DOHH2 (cell line): ENCODE results near the gene PIP5K1A.

Experiments used
- EZH2phosphoT487 ChIP-seq: fragments of 200-600 bp; sonication (generic); IDR thresholded peaks from 2 replicates; pipeline ENCODE4 v1.6.1; 2017; ENCODE audit warnings: borderline replicate concordance, mild to moderate bottlenecking, antibody characterized with exemption, low read length, moderate library complexity, mixed read lengths
- TF ChIP-seq, protein P1 (sequence below): fragments of 200-600 bp; sonication (generic); IDR thresholded peaks from one replicate; pipeline ENCODE4 v1.5.1; 2014; ENCODE audit warnings: antibody characterized with exemption, mild to moderate bottlenecking, low read depth, low read length; ENCODE audit not compliant: poor library complexity, severe bottlenecking

DNA sequence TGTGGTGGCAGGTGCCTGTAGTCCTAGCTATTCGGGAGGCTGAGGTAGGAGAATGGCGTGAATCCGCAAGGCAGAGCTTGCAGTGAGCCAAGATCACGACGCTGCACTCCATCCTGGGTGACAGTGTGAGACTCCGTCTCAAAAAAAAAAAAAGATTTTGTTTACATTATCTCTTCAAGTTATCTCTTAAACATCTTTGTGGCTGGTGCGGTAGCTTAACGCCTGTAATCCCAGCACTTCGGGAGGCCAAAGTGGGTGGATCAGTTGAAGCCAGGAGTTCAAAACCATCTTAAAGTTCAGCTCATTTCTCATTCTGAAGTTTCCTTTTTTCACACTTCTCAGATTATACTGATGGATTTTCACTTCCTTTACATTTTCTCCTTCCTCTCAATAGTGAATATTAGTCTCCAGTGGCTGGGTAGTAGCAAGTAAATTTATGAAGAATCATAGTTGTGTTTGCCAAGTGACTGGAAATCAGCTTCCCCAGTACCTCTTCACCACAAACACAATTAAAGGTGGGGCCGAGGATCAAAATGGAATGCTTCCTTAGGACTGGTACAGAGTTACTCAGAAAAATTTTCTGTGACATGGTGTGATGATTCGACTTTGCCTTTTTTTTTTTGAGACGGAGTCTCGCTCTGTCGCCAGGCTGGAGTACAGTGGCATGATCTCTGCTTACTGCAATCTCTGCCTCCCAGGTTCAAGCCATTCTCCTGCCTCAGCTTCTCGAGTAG is 13.8 kb downstream of the PIP5K1A start:
- no peak for TF ChIP-seq EZH2phosphoT487
- TF ChIP-seq, protein P1, sequence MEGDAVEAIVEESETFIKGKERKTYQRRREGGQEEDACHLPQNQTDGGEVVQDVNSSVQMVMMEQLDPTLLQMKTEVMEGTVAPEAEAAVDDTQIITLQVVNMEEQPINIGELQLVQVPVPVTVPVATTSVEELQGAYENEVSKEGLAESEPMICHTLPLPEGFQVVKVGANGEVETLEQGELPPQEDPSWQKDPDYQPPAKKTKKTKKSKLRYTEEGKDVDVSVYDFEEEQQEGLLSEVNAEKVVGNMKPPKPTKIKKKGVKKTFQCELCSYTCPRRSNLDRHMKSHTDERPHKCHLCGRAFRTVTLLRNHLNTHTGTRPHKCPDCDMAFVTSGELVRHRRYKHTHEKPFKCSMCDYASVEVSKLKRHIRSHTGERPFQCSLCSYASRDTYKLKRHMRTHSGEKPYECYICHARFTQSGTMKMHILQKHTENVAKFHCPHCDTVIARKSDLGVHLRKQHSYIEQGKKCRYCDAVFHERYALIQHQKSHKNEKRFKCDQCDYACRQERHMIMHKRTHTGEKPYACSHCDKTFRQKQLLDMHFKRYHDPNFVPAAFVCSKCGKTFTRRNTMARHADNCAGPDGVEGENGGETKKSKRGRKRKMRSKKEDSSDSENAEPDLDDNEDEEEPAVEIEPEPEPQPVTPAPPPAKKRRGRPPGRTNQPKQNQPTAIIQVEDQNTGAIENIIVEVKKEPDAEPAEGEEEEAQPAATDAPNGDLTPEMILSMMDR = no peak
